CD14-positive monocyte (primary cell): ENCODE results near the gene SPATS2L. TPM values are rescaled to one million over a fixed set of nuclear protein-coding genes. Genes with fewer than 3 reads are reported as not detected.

ENCODE experiments used
- DNase-seq, 3 donors: peaks; one replicate each; pipeline ENCODE4 v3.0.0-alpha.2; 2011 to 2022
- H2AFZ ChIP-seq: 2 replicates; pipeline ENCODE4 v1.6.0; 2012; ENCODE audit warnings: mild to moderate bottlenecking, low read depth, low read length, inconsistent platforms; ENCODE audit not compliant: insufficient read depth, poor library complexity, severe bottlenecking
- H3K27ac ChIP-seq, 2 donors: 1 replicate in 1 of 2; 2 replicates in 1 of 2; pipeline ENCODE4 v1.5.1; 2012 to 2013; ENCODE audit warnings: low read length in 2 of 2, control low read depth in 1 of 2, inconsistent platforms in 1 of 2, low read depth in 1 of 2, mild to moderate bottlenecking in 1 of 2
- H3K27me3 ChIP-seq, 2 donors: one replicate each; pipeline versions ENCODE4 v1.6.0 to v1.6.1; 2011 to 2013; ENCODE audit warnings: low read length in 2 of 2; ENCODE audit not compliant: control insufficient read depth in 2 of 2, insufficient read depth in 2 of 2
- H3K36me3 ChIP-seq, 2 donors: replicated peaks in 1 of 2; 1 replicate in 1 of 2; 2 replicates in 1 of 2; pipeline versions ENCODE4 v1.5.1 to v1.6.1; 2012 to 2013; ENCODE audit warnings: low read length in 2 of 2, control low read depth in 1 of 2, inconsistent platforms in 1 of 2, mild to moderate bottlenecking in 1 of 2; ENCODE audit not compliant: insufficient read depth in 2 of 2, control insufficient read depth in 1 of 2
- H3K4me1 ChIP-seq, 2 donors: 1 replicate in 1 of 2; 2 replicates in 1 of 2; pipeline versions ENCODE4 v1.5.1 to v1.6.1; 2012 to 2013; ENCODE audit warnings: low read length in 2 of 2, control low read depth in 1 of 2, inconsistent platforms in 1 of 2, mild to moderate bottlenecking in 1 of 2, moderate library complexity in 1 of 2; ENCODE audit not compliant: insufficient read depth in 2 of 2, control insufficient read depth in 1 of 2
- H3K4me2 ChIP-seq: replicated peaks from 2 replicates; pipeline ENCODE3; 2012; ENCODE audit warnings: low read length, moderate library complexity, mild to moderate bottlenecking; ENCODE audit not compliant: poor library complexity, severe bottlenecking; ENCODE audit errors: extremely low read depth
- H3K4me3 ChIP-seq, 3 experiments: fragments of 200-600 bp in 1 of 3; sonication (generic) in 1 of 3; replicated peaks in 1 of 3; 1 replicate in 2 of 3; 2 replicates in 1 of 3; pipeline ENCODE4 v1.5.1; 2011 to 2013; ENCODE audit warnings: low read length in 3 of 3, mild to moderate bottlenecking in 3 of 3, control low read depth in 2 of 3, low read depth in 2 of 3, inconsistent platforms in 1 of 3, moderate library complexity in 1 of 3
- H3K79me2 ChIP-seq: 2 replicates; pipeline ENCODE4 v1.6.0; 2012; ENCODE audit warnings: mild to moderate bottlenecking, control low read depth, inconsistent platforms, low read length, moderate library complexity; ENCODE audit not compliant: insufficient read depth
- H3K9ac ChIP-seq: 2 replicates; pipeline ENCODE4 v1.6.0; 2017; ENCODE audit warnings: low read length, mild to moderate bottlenecking; ENCODE audit not compliant: insufficient read depth, poor library complexity, severe bottlenecking
- H3K9me3 ChIP-seq, 2 donors: replicated peaks in 1 of 2; 1 replicate in 1 of 2; 2 replicates in 1 of 2; pipeline versions ENCODE4 v1.5.1 to v1.6.1; 2012 to 2013; ENCODE audit warnings: low read length in 2 of 2, control low read depth in 1 of 2; ENCODE audit not compliant: control insufficient read depth in 1 of 2, insufficient read depth in 1 of 2
- H4K20me1 ChIP-seq: 2 replicates; pipeline ENCODE4 v1.6.0; 2012; ENCODE audit warnings: mild to moderate bottlenecking, low read length, control low read depth, moderate library complexity; ENCODE audit not compliant: insufficient read depth
- H3K27ac Mint-ChIP-seq, 7 donors: one replicate each; pipeline ENCODE4 v1.8.0; 2020; ENCODE audit warnings: mild to moderate bottlenecking in 7 of 7, mixed read lengths in 7 of 7, moderate library complexity in 6 of 7, inconsistent platforms in 2 of 7
- H3K27me3 Mint-ChIP-seq, 3 donors: one replicate each; pipeline ENCODE4 v1.8.0; 2021 to 2022; ENCODE audit warnings: low read depth in 3 of 3, mild to moderate bottlenecking in 3 of 3, mixed read lengths in 3 of 3, moderate library complexity in 3 of 3, inconsistent platforms in 1 of 3
- H3K36me3 Mint-ChIP-seq, 2 donors: one replicate each; pipeline ENCODE4 v1.8.0; 2020; ENCODE audit warnings: mixed read lengths in 2 of 2, inconsistent platforms in 1 of 2, mild to moderate bottlenecking in 1 of 2
- H3K4me1 Mint-ChIP-seq: one replicate; pipeline ENCODE4 v1.8.0; 2020; ENCODE audit warnings: mild to moderate bottlenecking, mixed read lengths
- H3K4me3 Mint-ChIP-seq, 2 donors: one replicate each; pipeline ENCODE4 v1.8.0; 2020; ENCODE audit warnings: mild to moderate bottlenecking in 2 of 2, mixed read lengths in 2 of 2, moderate library complexity in 1 of 2
- H3K9me3 Mint-ChIP-seq, 7 donors: one replicate each; pipeline ENCODE4 v1.8.0; 2020 to 2022; ENCODE audit warnings: mixed read lengths in 7 of 7, mild to moderate bottlenecking in 6 of 7, moderate library complexity in 6 of 7, inconsistent platforms in 2 of 7
- WGBS: methylation state at CpG from one replicate; pipeline ENCODE4 v1.1.5; 2013; ENCODE audit warnings: missing lambda C conversion rate; ENCODE audit not compliant: insufficient coverage; 5-methylcytosine and 5-hydroxymethylcytosine counted together
- intact Hi-C, 2 donors: fragments of 100-400 bp; cut with micrococcal nuclease; formaldehyde crosslinking; loops; one replicate each; pipeline versions ENCODE4 v1.15.0 to v1.15.1; 2023
- polyA plus RNA-seq, 3 donors: library from polyadenylated mRNA; depleted of rRNA in 1 of 3; unstranded in 2 of 3; stranded (reverse) in 1 of 3; fragments of 300-500 nt in 2 of 3; fragments of >200 nt in 1 of 3; fragmentation: Illumina TruSeq in 2 of 3; gene quantifications; 1 replicate in 2 of 3; 2 replicates in 1 of 3; pipeline ENCODE4 v1.2.3, GENCODE V29; 2012 to 2021
- TF ChIP-seq, protein P1 (sequence below): fragments of 200-600 bp; IDR thresholded peaks from one replicate; pipeline ENCODE4 v1.8.0; 2022; ENCODE audit warnings: antibody characterized with exemption, mild to moderate bottlenecking

Gene SPATS2L
- polyA plus RNA-seq, 3 donors: 2.7 to 5.2 (median 3.2) TPM

GRCh38 chr2:200331061-200331400 is 24.5 kb downstream of the SPATS2L start:
- Mint-ChIP-seq H3K9me3 (peaks cover 0 to 5% (median 2%) of the 10 kb centered on the region in 7 donors), H3K27me3 (peaks cover 0 to 2% (median 2%) of the 10 kb centered on the region in 3 donors), H3K27ac (no peak overlapping the region), H3K4me1 (no peaks in the 10 kb centered on the region), H3K4me3 (no peak overlapping the region), H3K36me3 (peaks cover 0 to 3% of the 10 kb centered on the region in 2 donors)
- no peak overlapping the region for H3K4me2 ChIP-seq
- no peak overlapping the region for H2AFZ ChIP-seq
- TF ChIP-seq, protein P1, sequence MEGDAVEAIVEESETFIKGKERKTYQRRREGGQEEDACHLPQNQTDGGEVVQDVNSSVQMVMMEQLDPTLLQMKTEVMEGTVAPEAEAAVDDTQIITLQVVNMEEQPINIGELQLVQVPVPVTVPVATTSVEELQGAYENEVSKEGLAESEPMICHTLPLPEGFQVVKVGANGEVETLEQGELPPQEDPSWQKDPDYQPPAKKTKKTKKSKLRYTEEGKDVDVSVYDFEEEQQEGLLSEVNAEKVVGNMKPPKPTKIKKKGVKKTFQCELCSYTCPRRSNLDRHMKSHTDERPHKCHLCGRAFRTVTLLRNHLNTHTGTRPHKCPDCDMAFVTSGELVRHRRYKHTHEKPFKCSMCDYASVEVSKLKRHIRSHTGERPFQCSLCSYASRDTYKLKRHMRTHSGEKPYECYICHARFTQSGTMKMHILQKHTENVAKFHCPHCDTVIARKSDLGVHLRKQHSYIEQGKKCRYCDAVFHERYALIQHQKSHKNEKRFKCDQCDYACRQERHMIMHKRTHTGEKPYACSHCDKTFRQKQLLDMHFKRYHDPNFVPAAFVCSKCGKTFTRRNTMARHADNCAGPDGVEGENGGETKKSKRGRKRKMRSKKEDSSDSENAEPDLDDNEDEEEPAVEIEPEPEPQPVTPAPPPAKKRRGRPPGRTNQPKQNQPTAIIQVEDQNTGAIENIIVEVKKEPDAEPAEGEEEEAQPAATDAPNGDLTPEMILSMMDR: no peak
- no peaks in the 10 kb centered on the region for H3K79me2 ChIP-seq
- H3K4me3 ChIP-seq: no peak overlapping the region
- no CpG with 5 or more reads among the region's 2 CpGs for WGBS
- DNase-seq: no peak
- no peaks in the 10 kb centered on the region for H3K36me3 ChIP-seq
- H3K4me1 ChIP-seq: no peaks in the 10 kb centered on the region
- intact Hi-C loops: no loop called here
- H3K27ac ChIP-seq: no peak overlapping the region
- H4K20me1 ChIP-seq: no peaks in the 10 kb centered on the region
- H3K9ac ChIP-seq: no peak overlapping the region
- H3K9me3 ChIP-seq: no peaks in the 10 kb centered on the region
- no peaks in the 10 kb centered on the region for H3K27me3 ChIP-seq

DNA sequence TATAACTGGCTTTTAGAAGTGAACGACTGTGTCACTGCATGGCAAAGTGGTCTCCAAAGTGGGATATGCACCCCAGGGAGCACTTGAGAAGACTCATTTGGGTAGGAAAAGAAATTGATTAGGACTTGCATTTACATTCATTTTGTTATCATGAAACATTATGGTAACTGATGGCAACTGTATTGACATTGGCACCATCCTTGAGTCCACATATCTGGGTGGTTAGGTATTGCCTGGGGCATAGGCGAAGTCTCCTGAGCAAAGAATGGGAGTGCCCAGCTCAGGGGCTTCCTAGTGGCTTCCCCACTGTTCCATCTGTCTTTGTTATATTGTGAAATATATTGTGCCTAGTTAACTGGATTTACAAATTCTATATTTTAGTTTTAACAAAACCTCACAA is 29.2 kb downstream of the SPATS2L start:
- H3K9me3 ChIP-seq: no peaks in the 10 kb centered on the region
- DNase-seq: no peak
- no peak overlapping the region for H2AFZ ChIP-seq
- no peaks in the 10 kb centered on the region for H3K27me3 ChIP-seq
- H3K4me3 ChIP-seq: no peak overlapping the region
- no peak overlapping the region for H3K27ac ChIP-seq
- Mint-ChIP-seq H3K4me1 (peaks cover 18% of the 10 kb centered on the region), H3K9me3 (peaks cover 0 to 5% (median 0%) of the 10 kb centered on the region in 7 donors), H3K4me3 (no peak overlapping the region), H3K27me3 (peaks cover 0 to 3% (median 0%) of the 10 kb centered on the region in 3 donors), H3K27ac (no peak overlapping the region), H3K36me3 (peaks cover 0 to 3% of the 10 kb centered on the region in 2 donors)
- H3K36me3 ChIP-seq: no peaks in the 10 kb centered on the region
- intact Hi-C loops: no loop called here
- H4K20me1 ChIP-seq: no peaks in the 10 kb centered on the region
- TF ChIP-seq, protein P1: no peak
- H3K79me2 ChIP-seq: no peaks in the 10 kb centered on the region
- H3K9ac ChIP-seq: no peak overlapping the region
- peaks cover 13 to 15% of the 10 kb centered on the region in 2 donors for H3K4me1 ChIP-seq
- 80% methylated on average over 1 of the region's 2 CpGs for WGBS
- H3K4me2 ChIP-seq: no peak overlapping the region
